Mesendoderm (in vitro differentiated cells): ENCODE data around the gene CHP2.

Experiments used
- DNase-seq: peaks from one replicate; pipeline ENCODE4 v3.0.0; 2013
- H2AK5ac ChIP-seq: 2 replicates; pipeline ENCODE4 v1.6.1; 2013; ENCODE audit warnings: low read length, inconsistent platforms
- H2BK120ac ChIP-seq: 2 replicates; pipeline ENCODE4 v1.6.1; 2013; ENCODE audit warnings: low read depth, mild to moderate bottlenecking, low read length, moderate library complexity, mixed read lengths
- H2BK15ac ChIP-seq: replicated peaks from 2 replicates; pipeline ENCODE4 v1.6.1; 2013; ENCODE audit warnings: low read depth, mild to moderate bottlenecking, moderate library complexity
- H2BK5ac ChIP-seq: 2 replicates; pipeline ENCODE4 v1.6.1; 2013; ENCODE audit warnings: low read length, inconsistent platforms
- H3K18ac ChIP-seq: 2 replicates; pipeline ENCODE4 v1.6.1; 2013; ENCODE audit warnings: mild to moderate bottlenecking, low read length, mixed read lengths
- H3K23ac ChIP-seq: one replicate; pipeline ENCODE4 v1.6.1; 2013; ENCODE audit warnings: low read length
- H3K27ac ChIP-seq: 2 replicates; pipeline ENCODE4 v1.5.1; 2013; ENCODE audit warnings: low read depth, mild to moderate bottlenecking, inconsistent platforms, low read length, moderate library complexity
- H3K27me3 ChIP-seq: 2 replicates; pipeline ENCODE4 v1.6.1; 2013; ENCODE audit warnings: low read length, control low read depth, mild to moderate bottlenecking, inconsistent platforms; ENCODE audit not compliant: insufficient read depth, poor library complexity
- H3K36me3 ChIP-seq: 2 replicates; pipeline ENCODE4 v1.6.1; 2013; ENCODE audit warnings: low read length, inconsistent platforms; ENCODE audit not compliant: control insufficient read depth, insufficient read depth
- H3K4ac ChIP-seq: one replicate; pipeline ENCODE4 v1.6.1; 2013; ENCODE audit warnings: low read depth, mild to moderate bottlenecking, low read length, moderate library complexity
- H3K4me1 ChIP-seq: 2 replicates; pipeline ENCODE4 v1.6.1; 2013; ENCODE audit warnings: low read depth, low read length, inconsistent platforms; ENCODE audit not compliant: control insufficient read depth
- H3K4me2 ChIP-seq: 2 replicates; pipeline ENCODE4 v1.6.1; 2013; ENCODE audit warnings: low read length
- H3K4me3 ChIP-seq: 2 replicates; pipeline ENCODE4 v1.5.1; 2013; ENCODE audit warnings: mild to moderate bottlenecking, low read length
- H3K56ac ChIP-seq: one replicate; pipeline ENCODE4 v1.6.1; 2013; ENCODE audit warnings: low read length
- H3K79me1 ChIP-seq: 2 replicates; pipeline ENCODE4 v1.6.1; 2013; ENCODE audit warnings: low read length, inconsistent platforms
- H3K79me2 ChIP-seq: 2 replicates; pipeline ENCODE4 v1.6.1; 2013; ENCODE audit warnings: mild to moderate bottlenecking, low read length; ENCODE audit not compliant: control insufficient read depth, insufficient read depth
- H3K9ac ChIP-seq: 2 replicates; pipeline ENCODE4 v1.6.1; 2013; ENCODE audit warnings: low read length, inconsistent platforms
- H4K5ac ChIP-seq: one replicate; pipeline ENCODE4 v1.6.1; 2013; ENCODE audit warnings: low read length
- H4K8ac ChIP-seq: one replicate; pipeline ENCODE4 v1.6.1; 2013; ENCODE audit warnings: low read depth, mild to moderate bottlenecking, control low read depth, low read length, moderate library complexity
- WGBS: extraction: QIAGEN DNeasy Blood & Tissue Kit; methylation state at CpG from one replicate; pipeline ENCODE4 v1.1.7; 2013; ENCODE audit warnings: low lambda C conversion rate, missing lambda C conversion rate; ENCODE audit not compliant: insufficient coverage; ENCODE audit errors: extremely low coverage; 5-methylcytosine and 5-hydroxymethylcytosine counted together

CHP2 gene

DNA sequence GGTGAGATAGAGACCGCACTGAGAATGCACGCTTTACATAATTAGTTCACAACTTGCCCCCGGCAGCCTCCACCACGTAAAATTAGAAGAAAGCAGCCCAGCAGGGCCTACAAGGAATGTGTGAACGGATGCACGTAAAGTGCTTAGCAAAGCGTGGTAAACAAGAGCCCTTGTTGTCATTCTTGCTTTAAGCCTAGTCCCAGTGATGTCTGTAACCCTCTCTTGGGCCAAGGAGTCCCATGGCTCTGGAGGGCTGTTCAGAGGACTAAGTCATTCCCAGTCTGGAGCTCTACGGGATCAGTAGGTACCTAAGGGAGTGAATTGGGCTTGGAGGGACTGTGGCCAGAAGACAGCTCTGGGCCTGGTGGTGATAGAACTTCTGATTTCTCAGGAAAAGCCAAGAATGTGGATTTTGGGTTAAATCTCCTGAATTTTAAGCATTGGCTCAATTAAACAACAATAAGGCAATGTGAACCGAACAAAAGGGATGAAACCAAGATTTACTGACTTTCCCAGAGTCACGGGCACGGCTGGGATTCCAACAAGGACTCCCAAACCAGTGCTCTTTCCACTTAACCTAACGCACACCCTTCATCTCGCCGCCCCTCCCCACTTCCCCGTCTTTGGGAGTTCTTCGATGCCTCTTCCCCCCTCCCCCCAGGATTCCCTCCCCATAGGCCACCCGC is 775 bp upstream of the CHP2 start:
- H3K4me3 ChIP-seq, result no peak overlapping the region
- no peak overlapping the region for H3K4ac ChIP-seq
- H4K5ac ChIP-seq, result no peak overlapping the region
- H2BK15ac ChIP-seq, result no peak overlapping the region
- H3K18ac ChIP-seq, result no peak overlapping the region
- H2AK5ac ChIP-seq, result no peak overlapping the region
- no peak overlapping the region for H3K27ac ChIP-seq
- H3K79me2 ChIP-seq, result no peaks in the 10 kb centered on the region
- H2BK120ac ChIP-seq, result no peak overlapping the region
- H2BK5ac ChIP-seq, result no peak overlapping the region
- no peaks in the 10 kb centered on the region for H3K79me1 ChIP-seq
- H3K9ac ChIP-seq, result no peak overlapping the region
- H4K8ac ChIP-seq, result no peak overlapping the region
- no peak for DNase-seq
- H3K4me2 ChIP-seq, result no peak overlapping the region
- no peaks in the 10 kb centered on the region for H3K36me3 ChIP-seq
- no peaks in the 10 kb centered on the region for H3K4me1 ChIP-seq
- no peak overlapping the region for H3K56ac ChIP-seq
- peaks cover 9% of the 10 kb centered on the region for H3K27me3 ChIP-seq
- H3K23ac ChIP-seq, result no peak overlapping the region
- no CpG with 5 or more reads among the region's 17 CpGs for WGBS

GRCh38 chr16:23755484-23755809 is 621 bp downstream of the CHP2 start:
- H4K5ac ChIP-seq, result no peak overlapping the region
- H2BK15ac ChIP-seq, result no peak overlapping the region
- no peak overlapping the region for H3K23ac ChIP-seq
- H2BK120ac ChIP-seq, result no peak overlapping the region
- no peaks in the 10 kb centered on the region for H3K79me1 ChIP-seq
- no peak overlapping the region for H2AK5ac ChIP-seq
- H3K18ac ChIP-seq, result no peak overlapping the region
- no peak overlapping the region for H3K4ac ChIP-seq
- H3K79me2 ChIP-seq, result no peaks in the 10 kb centered on the region
- H3K56ac ChIP-seq, result no peak overlapping the region
- no peak overlapping the region for H2BK5ac ChIP-seq
- H3K27ac ChIP-seq, result no peak overlapping the region
- no peak overlapping the region for H3K4me3 ChIP-seq
- H3K4me1 ChIP-seq, result no peaks in the 10 kb centered on the region
- H3K4me2 ChIP-seq, result no peak overlapping the region
- peaks cover 9% of the 10 kb centered on the region for H3K27me3 ChIP-seq
- no CpG with 5 or more reads among the region's 15 CpGs for WGBS
- H3K9ac ChIP-seq, result no peak overlapping the region
- H4K8ac ChIP-seq, result no peak overlapping the region
- no peaks in the 10 kb centered on the region for H3K36me3 ChIP-seq
- no peak for DNase-seq

- Histone ChIP-seq H3K4me2 (no peak overlapping the region), H4K8ac (no peak overlapping the region), H3K4me1 (no peaks in the 10 kb centered on the region), H3K79me2 (no peaks in the 10 kb centered on the region), H3K36me3 (no peaks in the 10 kb centered on the region), H3K56ac (no peak overlapping the region), H3K27ac (no peak overlapping the region), H3K27me3 (peaks cover 9% of the 10 kb centered on the region), H2BK120ac (no peak overlapping the region), H3K23ac (no peak overlapping the region), H2BK15ac (no peak overlapping the region), H3K9ac (no peak overlapping the region), H4K5ac (no peak overlapping the region), H3K4ac (no peak overlapping the region), H3K18ac (no peak overlapping the region), H3K79me1 (no peaks in the 10 kb centered on the region), H2AK5ac (no peak overlapping the region), H3K4me3 (no peak overlapping the region), H2BK5ac (no peak overlapping the region)
- no CpG with 5 or more reads among the region's 9 CpGs for WGBS
- DNase-seq, result no peak
These were observed 2.3 kb downstream of the CHP2 start for GRCh38 chr16:23757116-23757515.

DNA sequence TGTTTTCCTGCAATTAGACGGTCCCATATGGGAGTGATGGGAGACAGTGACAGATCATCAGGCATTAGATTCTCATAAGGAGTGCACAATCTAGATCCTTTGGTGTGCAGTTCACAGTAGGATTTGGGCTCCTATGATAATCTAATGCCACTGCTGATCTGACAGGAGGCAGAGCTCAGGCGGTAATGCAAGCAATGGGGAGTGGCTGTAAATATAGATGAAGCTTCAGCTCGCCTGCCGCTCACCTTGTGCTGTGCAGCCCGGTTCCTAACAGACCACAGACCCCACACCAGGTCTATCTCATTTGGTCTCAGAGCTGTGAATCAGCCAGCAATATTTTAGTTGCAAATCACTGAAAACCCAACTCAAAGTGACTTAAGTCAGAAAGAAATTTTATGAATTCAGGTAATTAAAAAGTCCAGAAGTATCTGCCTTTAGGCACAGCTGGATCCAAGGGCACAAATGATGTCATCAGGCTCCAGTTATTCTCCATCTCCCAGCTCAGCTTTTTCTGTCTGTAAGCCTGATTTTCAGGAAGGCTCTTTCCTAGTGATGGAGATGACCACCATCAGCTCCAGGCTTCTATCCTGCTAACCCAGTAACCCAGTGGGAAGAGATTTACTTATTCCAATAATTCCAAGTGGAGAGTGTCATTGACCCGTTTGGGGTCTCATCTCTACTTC is 3.3 kb downstream of the CHP2 start:
- Histone ChIP-seq H3K23ac (no peak overlapping the region), H3K79me2 (no peaks in the 10 kb centered on the region), H2BK15ac (no peak overlapping the region), H4K8ac (no peak overlapping the region), H3K56ac (no peak overlapping the region), H3K4me3 (no peak overlapping the region), H3K4ac (no peak overlapping the region), H3K4me1 (no peaks in the 10 kb centered on the region), H2BK5ac (no peak overlapping the region), H2AK5ac (no peak overlapping the region), H4K5ac (no peak overlapping the region), H3K9ac (no peak overlapping the region), H3K18ac (no peak overlapping the region), H3K27me3 (peaks cover 9% of the 10 kb centered on the region), H3K4me2 (no peak overlapping the region), H3K27ac (no peak overlapping the region), H3K79me1 (no peaks in the 10 kb centered on the region), H3K36me3 (no peaks in the 10 kb centered on the region), H2BK120ac (no peak overlapping the region)
- WGBS, result no CpG with 5 or more reads among the region's 6 CpGs
- no peak for DNase-seq

GRCh38 chr16:23765933-23766332 is 11.1 kb downstream of the CHP2 start:
- Histone ChIP-seq H3K56ac (no peak overlapping the region), H3K18ac (no peak overlapping the region), H3K9ac (no peak overlapping the region), H2AK5ac (no peak overlapping the region), H3K4ac (no peak overlapping the region), H3K36me3 (no peaks in the 10 kb centered on the region), H3K4me2 (no peak overlapping the region), H3K79me1 (no peaks in the 10 kb centered on the region), H2BK15ac (no peak overlapping the region), H2BK120ac (no peak overlapping the region), H3K4me3 (no peak overlapping the region), H3K4me1 (no peaks in the 10 kb centered on the region), H3K23ac (no peak overlapping the region), H2BK5ac (no peak overlapping the region), H3K27ac (no peak overlapping the region), H3K79me2 (no peaks in the 10 kb centered on the region), H4K5ac (no peak overlapping the region), H4K8ac (no peak overlapping the region), H3K27me3 (no peaks in the 10 kb centered on the region)
- no peak for DNase-seq

DNA sequence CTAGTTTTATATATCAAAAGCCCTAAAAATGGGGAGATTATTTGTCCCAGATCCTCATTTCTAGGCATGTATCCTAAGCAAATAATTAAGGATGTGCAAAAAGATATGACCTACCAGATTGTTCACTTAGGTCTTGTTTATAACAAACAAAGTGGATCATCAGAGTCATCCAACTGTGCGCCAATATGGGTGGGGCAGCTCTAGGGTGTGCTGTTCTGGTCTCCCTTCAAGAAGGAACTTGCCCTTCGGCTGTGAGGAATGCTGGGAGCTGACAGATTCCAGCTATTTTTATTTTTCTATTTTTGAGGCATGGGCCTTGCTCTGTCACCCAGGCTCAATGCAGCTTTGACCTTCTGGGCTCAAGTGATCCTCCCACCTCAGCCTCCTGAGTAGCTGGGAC is 13.8 kb downstream of the CHP2 start:
- H2BK120ac ChIP-seq, result no peak overlapping the region
- no peak overlapping the region for H2BK5ac ChIP-seq
- no peak overlapping the region for H3K4ac ChIP-seq
- no peaks in the 10 kb centered on the region for H3K36me3 ChIP-seq
- DNase-seq, result no peak
- no peaks in the 10 kb centered on the region for H3K79me2 ChIP-seq
- H2BK15ac ChIP-seq, result no peak overlapping the region
- no peak overlapping the region for H4K8ac ChIP-seq
- H3K79me1 ChIP-seq, result no peaks in the 10 kb centered on the region
- WGBS, result no CpG with 5 or more reads among the region's 2 CpGs
- no peaks in the 10 kb centered on the region for H3K4me1 ChIP-seq
- no peak overlapping the region for H2AK5ac ChIP-seq
- no peak overlapping the region for H3K27ac ChIP-seq
- H4K5ac ChIP-seq, result no peak overlapping the region
- no peak overlapping the region for H3K9ac ChIP-seq
- H3K56ac ChIP-seq, result no peak overlapping the region
- H3K4me2 ChIP-seq, result no peak overlapping the region
- H3K18ac ChIP-seq, result no peak overlapping the region
- no peak overlapping the region for H3K23ac ChIP-seq
- H3K27me3 ChIP-seq, result no peaks in the 10 kb centered on the region
- no peak overlapping the region for H3K4me3 ChIP-seq
